CD4-positive, alpha-beta T cell treated with Interleukin-15 for 4 hours (primary cell): ENCODE data around the gene LUZP4.
"Not testable (repeated sequence)": the region's sequence is repeated elsewhere in the genome, so short reads cannot be mapped to it uniquely, and the experiment has no call there.

Source experiments
- DNase-seq: peaks from one replicate; pipeline ENCODE4 v3.0.0-alpha.2; 2020; ENCODE audit warnings: low spot score

The LUZP4 gene

GRCh38 chrX:115337491-115338144, 48.1 kb downstream of the LUZP4 start:
- no peak for DNase-seq

- DNase-seq, result no peak
These were observed 50.0 kb downstream of the LUZP4 start for GRCh38 chrX:115339441-115340025.

GRCh38 chrX:115341421-115341820, 51.9 kb downstream of the LUZP4 start:
- no peak for DNase-seq

- DNase-seq, result no peak
These were observed 55.5 kb downstream of the LUZP4 start for GRCh38 chrX:115344885-115345614.

- no peak for DNase-seq
These were observed 56.1 kb downstream of the LUZP4 start for GRCh38 chrX:115345615-115346014.

- DNase-seq, result not testable (repeated sequence)
These were observed 57.2 kb downstream of the LUZP4 start for GRCh38 chrX:115346738-115347137.

GRCh38 chrX:115348446-115349225, 59.1 kb downstream of the LUZP4 start:
- DNase-seq, result no peak

GRCh38 chrX:115350711-115351381, 61.3 kb downstream of the LUZP4 start:
- no peak for DNase-seq

- DNase-seq, result no peak
These were observed 66.9 kb downstream of the LUZP4 start for GRCh38 chrX:115356369-115356768.
